HG02571 (cell line): ENCODE results near the gene PCCA.
"Not testable (repeated sequence)": the region's sequence is repeated elsewhere in the genome, so short reads cannot be mapped to it uniquely, and the experiment has no call there.

Experiments used
- ATAC-seq: cut with Tn5 transposase; IDR thresholded peaks from one replicate; pipeline ENCODE4 v1.9.1; 2021; ENCODE audit warnings: mild to moderate bottlenecking, moderate library complexity; ENCODE audit not compliant: unreplicated experiment

The PCCA gene

GRCh38 chr13:100344544-100344943 is 255.7 kb downstream of the PCCA start:
- ATAC-seq, result no peak

DNA sequence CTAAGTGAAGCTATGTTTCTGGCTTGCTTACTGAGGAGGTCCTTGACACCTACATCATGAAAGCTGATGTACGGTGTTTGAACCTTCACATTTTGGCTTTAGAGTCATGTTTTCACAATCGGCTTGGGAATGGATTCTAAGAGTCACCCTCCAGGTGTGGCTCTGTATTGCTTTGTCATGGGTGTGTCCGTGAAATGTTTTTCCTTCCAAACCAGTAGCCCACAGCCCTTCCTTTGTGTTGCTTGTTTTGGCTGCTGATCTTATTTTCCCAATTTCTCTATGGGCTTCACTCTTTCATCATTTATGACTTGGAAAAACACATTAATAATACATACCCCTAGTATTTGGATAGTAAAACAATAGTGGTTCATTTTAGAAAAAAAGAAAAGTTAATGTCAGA is 259.1 kb downstream of the PCCA start:
- ATAC-seq, result no peak

DNA sequence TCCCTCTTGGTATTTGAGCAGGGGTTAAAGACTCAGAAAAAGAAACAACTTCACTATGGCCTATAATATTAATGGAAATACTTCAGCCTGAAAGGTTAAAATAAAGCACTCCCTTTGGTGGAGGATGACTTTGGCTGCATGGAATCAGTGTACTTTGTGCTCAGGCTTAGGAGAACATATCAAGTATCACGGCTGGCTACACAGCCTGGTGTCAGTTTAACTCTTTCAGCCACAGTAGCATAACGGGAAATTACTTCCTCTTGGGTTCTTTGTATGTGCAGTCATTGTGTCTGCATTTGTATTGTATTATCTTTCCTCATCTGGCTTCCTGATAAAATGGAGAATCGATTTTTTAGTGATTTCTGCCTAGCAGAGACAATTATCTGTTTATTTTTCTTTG is 260.7 kb downstream of the PCCA start:
- no peak for ATAC-seq

GRCh38 chr13:100350601-100351000 is 261.7 kb downstream of the PCCA start:
- no peak for ATAC-seq

DNA sequence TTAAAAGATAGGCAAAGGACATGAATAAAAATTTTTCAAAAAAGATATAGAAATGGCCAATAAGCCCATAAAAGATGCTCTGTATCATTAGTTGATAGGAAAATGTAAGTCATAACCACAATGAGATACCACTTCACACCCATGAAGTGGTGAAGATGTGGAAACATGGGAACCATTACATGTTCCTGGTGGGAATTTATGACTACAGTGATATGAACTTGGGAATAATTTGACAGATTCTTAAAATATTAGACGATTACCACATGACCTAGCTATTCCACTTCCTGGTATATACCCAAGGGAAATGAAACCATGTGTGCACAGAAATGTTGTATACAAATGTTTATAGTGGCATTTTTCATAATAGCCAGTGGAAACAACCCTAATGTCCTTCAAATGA is 267.5 kb downstream of the PCCA start:
- ATAC-seq, result no peak

GRCh38 chr13:100356889-100357288 is 268.0 kb downstream of the PCCA start:
- ATAC-seq, result no peak

GRCh38 chr13:100357764-100358163 is 268.9 kb downstream of the PCCA start:
- ATAC-seq, result no peak

- ATAC-seq, result no peak
These were observed 272.6 kb downstream of the PCCA start for GRCh38 chr13:100361504-100361903.

GRCh38 chr13:100362371-100362770 is 273.5 kb downstream of the PCCA start:
- ATAC-seq, result no peak

- no peak for ATAC-seq
These were observed 273.9 kb downstream of the PCCA start for GRCh38 chr13:100362781-100363180.

DNA sequence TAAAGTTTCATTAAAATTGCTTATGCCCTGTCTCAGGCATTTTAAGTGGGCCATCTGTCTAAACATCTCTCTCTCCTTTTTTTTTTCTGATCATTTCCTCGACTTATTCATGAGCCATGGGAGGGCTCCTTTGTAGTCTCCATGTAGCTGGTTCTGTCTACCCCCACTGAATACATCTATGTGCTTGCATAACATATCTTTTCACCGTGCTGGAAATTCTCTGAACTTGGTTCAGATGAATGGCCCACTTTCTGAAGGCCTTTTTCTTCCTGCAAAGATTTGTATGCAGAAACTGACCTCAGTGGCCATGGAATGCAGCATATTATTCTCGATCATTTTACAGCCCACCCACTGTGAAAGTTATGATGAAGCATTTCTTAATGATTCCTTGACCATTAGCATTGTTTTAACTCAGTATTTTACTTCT is 274.4 kb downstream of the PCCA start:
- no peak for ATAC-seq

- ATAC-seq, result no peak
These were observed 275.0 kb downstream of the PCCA start for GRCh38 chr13:100363874-100364273.

GRCh38 chr13:100364591-100364990 is 275.7 kb downstream of the PCCA start:
- no peak for ATAC-seq

GRCh38 chr13:100365680-100366079 is 276.8 kb downstream of the PCCA start:
- no peak for ATAC-seq

DNA sequence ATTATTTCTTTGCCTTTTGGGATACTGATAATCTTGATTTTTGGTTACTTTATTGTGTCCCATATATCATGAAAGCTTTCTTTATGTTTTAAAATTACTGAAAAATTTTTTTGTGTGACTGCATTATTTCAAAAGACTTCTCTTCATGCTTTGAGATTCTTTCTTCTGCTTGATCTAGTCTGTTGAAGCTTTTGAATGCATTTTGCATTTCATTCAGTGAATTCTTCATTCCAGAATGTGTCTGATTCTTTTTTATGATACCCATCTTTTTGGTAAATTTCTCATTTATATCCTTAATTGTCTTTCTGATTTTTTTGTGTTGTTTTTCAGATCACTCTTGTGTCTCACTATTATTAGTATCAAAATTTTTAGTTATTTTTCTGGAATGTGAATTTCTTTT is 289.6 kb downstream of the PCCA start:
- ATAC-seq, result no peak

- ATAC-seq, result no peak
These were observed 292.8 kb downstream of the PCCA start for GRCh38 chr13:100381595-100382224.

- ATAC-seq, result no peak
These were observed 293.9 kb downstream of the PCCA start for GRCh38 chr13:100382785-100383184.

- no peak for ATAC-seq
These were observed 298.5 kb downstream of the PCCA start for GRCh38 chr13:100387416-100387815.

- not testable (repeated sequence) for ATAC-seq
These were observed 299.3 kb downstream of the PCCA start for GRCh38 chr13:100388150-100388549.

DNA sequence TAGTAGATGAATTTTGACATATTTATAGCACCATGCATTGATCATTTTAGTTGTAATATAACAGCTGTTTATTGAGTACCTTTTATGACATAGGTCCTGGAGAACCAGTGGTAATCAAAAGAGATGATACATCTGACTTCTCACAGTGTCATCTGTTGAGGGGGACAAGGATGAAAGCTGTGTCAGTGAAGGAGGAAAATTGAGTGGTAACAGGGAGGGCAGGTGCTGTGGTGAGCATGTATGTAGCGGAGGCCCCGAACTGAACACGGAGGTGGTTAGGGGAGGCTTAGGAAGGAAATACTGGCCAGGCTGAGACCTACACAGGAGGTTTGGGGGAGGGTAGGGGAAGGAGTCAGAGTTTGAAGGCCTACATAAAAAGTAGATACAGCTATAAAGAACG is 300.0 kb downstream of the PCCA start:
- no peak for ATAC-seq

DNA sequence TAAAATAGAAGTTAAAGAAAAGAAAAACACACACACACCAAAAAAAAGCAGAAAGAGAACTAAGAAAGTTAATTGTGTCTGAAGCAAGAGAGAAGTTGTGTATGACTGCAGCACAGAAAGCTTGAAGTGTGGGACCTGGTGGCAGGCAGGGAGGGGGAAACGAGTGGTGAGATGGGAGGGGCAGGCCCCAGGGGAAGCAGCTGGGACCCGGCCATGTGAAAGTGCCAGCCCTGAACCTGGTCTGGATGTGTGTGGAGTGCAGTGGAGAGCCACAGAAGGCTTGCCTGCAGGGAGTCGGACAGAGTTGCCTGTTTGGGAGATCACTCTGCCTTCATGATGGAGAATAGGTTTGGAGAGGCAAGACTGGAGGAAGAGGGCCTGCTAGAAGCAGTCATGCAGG is 300.7 kb downstream of the PCCA start:
- ATAC-seq, result no peak

GRCh38 chr13:100392709-100393630 is 304.1 kb downstream of the PCCA start:
- no peak for ATAC-seq
